HG02759 (cell line): ENCODE data around the gene B3GALT4.
"Not testable (repeated sequence)": the region's sequence is repeated elsewhere in the genome, so short reads cannot be mapped to it uniquely, and the experiment has no call there.

ENCODE experiments used
- ATAC-seq: cut with Tn5 transposase; IDR thresholded peaks from one replicate; pipeline ENCODE4 v1.9.1; 2021; ENCODE audit warnings: mild to moderate bottlenecking, moderate library complexity; ENCODE audit not compliant: unreplicated experiment

B3GALT4 gene

DNA sequence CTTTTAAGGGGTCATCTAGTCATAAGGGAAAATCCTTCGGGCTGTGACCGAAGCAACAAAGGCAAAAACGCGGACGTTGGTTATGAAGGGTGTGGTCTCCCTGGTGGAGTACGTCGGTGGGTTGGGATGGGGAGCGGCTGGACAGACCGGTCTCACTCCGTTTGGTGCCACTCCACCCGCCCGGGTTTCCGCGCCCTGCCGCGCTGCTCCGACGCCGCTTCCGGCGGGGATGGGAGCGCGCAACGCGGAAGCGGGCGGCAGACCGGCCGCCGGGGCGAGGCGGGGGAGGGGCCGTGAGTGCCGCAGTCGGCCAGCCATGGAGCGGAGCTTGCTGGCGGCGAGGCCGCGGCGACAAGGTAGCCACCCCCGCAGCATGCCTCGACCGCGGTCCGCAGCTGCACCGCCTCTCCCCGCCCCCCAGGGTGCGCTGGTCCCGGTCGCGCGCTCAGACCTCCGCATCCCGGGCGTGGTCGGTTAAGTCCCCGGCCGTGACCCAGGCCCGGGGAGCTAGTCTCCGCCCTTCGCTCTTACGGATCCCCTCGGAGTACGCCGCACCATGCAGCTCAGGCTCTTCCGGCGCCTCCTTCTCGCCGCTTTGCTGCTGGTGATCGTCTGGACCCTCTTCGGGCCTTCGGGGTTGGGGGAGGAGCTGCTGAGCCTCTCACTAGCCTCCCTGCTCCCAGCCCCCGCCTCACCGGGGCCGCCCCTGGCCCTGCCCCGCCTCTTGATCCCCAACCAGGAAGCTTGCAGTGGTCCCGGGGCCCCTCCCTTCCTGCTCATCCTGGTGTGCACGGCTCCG lies at the start of gene B3GALT4:
TSS of gene B3GALT4 (plus strand) at position 260 of the 799 bp plus-strand sequence. CDS start at position 557, 297 bp downstream.
- ATAC-seq: peak; percentile 61

DNA sequence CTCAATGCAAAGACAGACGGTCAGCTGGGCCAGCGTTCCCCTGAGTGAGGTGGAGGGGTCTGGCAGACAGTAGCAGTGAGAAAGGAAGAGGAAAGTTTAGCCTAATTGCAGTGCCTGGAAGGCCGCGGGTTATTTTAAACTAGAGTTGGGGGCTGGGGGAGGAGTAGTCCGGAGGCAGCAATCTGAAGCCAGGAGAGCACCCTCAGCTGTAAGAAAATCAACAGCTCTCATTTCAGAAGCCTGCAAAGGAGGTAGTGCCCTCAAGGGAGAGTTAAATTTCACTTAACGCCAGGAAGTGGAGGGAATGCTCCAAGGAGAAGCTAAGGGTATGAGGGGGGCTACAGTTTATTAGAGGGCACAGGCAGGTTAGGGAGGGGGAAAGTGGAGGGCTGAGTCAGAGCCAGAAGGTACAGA lies 41.7 kb upstream of the B3GALT4 start:
- no peak for ATAC-seq

DNA sequence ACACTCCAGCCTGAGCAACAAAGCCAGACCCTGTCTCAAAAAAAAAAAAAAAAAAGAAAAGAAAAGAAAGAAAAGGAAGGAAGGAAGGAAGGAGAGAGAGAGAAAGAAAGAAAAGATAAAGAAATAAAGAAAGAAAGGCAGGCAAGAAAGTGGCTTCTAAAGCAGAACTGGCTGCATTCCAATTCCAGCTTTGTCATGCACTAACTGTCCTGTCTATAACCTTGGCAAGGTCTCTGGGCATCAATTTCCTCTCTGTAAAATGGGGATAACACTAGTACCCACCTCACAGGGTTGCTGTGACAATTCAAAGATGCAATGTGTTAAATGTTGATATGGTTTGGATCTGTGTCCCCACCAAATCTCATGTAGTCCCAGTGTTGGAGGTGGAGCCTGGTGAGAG lies 40.6 kb upstream of the B3GALT4 start:
- ATAC-seq: no peak

- no peak for ATAC-seq
Measured at GRCh38 chr6:33236852-33237251, 40.1 kb upstream of the B3GALT4 start.

DNA sequence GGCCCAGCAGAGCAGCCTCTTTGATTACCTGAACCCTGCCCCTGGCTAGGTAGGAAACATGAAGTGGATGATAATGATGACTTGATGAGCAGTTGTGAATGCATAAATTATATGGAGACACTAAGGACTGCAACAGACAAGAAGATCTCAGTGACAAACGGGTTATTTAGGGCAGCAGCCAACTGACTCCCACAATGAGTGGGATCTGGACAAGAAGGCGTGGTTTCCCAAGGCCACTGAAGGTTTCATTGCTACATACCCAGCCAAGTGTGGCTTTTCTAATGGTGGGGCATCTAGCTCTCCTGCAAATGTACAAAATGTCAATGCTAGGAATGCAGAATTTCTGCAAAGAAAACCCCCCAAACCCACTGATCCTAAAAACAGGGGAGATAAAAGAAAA lies 39.2 kb upstream of the B3GALT4 start:
- ATAC-seq: no peak

- ATAC-seq: no peak
Measured at GRCh38 chr6:33241968-33242367, 35.0 kb upstream of the B3GALT4 start.

- ATAC-seq: no peak
Measured at GRCh38 chr6:33243476-33243875, 33.4 kb upstream of the B3GALT4 start.

- ATAC-seq: peak; percentile 37
Measured at GRCh38 chr6:33247977-33248642, 28.8 kb upstream of the B3GALT4 start.

DNA sequence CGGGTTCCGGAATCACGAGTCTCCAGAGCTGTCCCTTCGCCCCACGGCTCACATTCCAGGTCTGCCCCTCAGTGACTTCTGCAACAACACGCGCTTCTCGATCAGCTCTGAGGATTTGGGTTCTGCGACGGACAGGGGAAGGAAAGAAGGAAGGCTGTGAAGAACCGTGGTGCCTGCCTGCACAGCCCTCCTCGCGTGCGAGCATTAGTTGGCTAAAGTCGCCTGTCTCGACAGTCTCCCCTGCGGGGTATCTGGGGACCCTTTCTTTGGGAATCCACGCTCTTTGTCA lies 28.3 kb upstream of the B3GALT4 start:
- ATAC-seq: peak; percentile 1

DNA sequence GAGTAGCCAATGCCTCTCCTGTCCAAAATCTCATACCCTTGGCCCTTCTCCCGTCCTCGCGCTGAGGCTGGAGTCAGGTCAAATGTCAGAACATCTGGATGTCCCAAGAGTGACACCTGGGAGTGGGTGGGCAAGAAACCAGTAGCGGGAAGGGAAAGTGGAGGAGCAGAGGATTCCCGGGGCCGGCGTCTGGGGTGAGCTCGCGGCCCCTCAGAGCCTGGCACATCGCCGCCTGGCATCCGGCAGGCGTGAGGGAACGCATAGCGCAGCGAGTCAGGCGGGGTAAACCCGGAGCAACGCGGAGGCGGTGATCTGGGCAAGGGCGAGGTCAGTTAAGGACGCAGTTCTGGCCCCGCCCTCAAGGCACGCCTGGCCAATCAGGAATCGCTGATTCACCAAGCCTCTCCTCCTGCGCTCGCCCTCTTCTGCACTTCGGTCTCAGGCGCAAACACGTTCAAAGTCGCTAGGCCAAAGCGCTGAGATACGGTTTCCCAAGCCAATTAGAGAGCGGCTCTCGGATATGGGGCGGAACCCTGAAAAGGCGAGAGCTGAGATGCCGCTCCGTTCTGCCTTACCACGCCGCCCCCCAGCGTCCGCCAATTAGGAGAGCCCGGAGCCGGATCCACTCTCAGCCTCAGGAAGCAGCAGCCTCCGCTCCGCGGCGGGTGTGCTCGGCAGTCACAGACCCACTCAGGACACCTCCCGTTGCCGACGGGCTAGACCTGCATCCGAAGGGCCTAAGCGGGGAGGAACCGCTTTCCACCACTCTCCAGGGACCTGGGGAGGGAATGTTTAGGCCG lies 27.8 kb upstream of the B3GALT4 start:
- ATAC-seq: peak; percentile 91

- peak; percentile 1 for ATAC-seq
Measured at GRCh38 chr6:33249732-33250630, 26.9 kb upstream of the B3GALT4 start.

DNA sequence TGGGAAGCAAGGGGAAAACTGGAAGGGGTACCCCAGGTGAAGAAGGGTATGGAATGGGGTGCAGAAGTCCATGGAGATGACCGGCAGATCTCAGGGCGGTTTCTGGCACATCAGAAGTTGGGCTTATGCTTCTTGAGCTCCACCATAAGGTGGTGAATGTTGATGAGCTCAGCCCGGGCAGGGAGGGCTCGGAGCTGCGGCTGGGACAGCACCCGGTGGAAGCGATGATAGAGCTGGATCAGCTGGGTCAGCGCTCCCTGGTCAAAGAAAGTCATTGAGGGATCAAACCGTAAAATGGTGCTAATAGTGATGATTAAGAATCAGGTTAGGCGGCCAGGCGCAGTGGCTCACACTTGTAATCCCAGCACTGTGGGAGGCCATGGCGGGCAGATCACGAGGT lies 26.2 kb upstream of the B3GALT4 start:
- no peak for ATAC-seq

- no peak for ATAC-seq
Measured at GRCh38 chr6:33251395-33252012, 25.4 kb upstream of the B3GALT4 start.

GRCh38 chr6:33252759-33253158 lies 24.2 kb upstream of the B3GALT4 start:
- no peak for ATAC-seq

DNA sequence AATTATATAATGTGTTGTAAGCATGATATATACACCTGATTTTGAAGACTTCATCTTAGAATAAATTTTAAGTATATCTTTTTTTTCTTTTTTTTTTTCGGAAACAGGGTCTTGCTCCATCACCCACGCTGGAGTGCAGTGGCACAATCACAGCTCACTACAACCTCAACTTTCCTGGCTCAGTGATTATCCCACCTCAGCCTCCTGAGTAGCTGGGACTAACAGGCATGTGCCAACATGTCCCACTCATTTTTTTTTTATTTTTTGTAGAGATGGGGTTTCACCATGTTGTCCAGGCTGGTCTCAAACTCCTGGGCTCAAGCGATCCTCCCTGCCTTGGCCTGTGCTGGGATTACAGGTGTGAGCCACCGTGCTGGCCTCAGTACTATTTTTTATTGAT lies 22.3 kb upstream of the B3GALT4 start:
- no peak for ATAC-seq

- ATAC-seq: no peak
Measured at GRCh38 chr6:33259032-33259431, 17.9 kb upstream of the B3GALT4 start.

- ATAC-seq: not testable (repeated sequence)
Measured at GRCh38 chr6:33262490-33262889, 14.4 kb upstream of the B3GALT4 start.

GRCh38 chr6:33264015-33264414 lies 12.9 kb upstream of the B3GALT4 start:
- ATAC-seq: no peak

- ATAC-seq: no peak
Measured at GRCh38 chr6:33271117-33271467, 5.8 kb upstream of the B3GALT4 start.
